ENCODE data around the gene CHDH. TPM values are rescaled to one million over a fixed set of nuclear protein-coding genes. Genes with fewer than 3 reads are reported as not detected.
A peak's percentile ranks its signal among the peaks of the same experiment; 100 is the strongest.

The CHDH gene
- total and polyA plus RNA-seq, 4 donors: 3.2 to 10.2 (median 6.7) TPM

GRCh38 chr3:53795789-53796560 is 50.2 kb downstream of the CHDH start:
- peak in 5 of 6 donors; percentile 50 to 91 (median 57) for DNase-seq (ENCODE audit: low read depth in 4 of 6, low spot score in 6 of 6)
- H3K4me1 ChIP-seq (ENCODE audit: control insufficient read depth, insufficient read depth, low read length): peaks cover 25% of the 10 kb centered on the region
- no peaks in the 10 kb centered on the region for H3K9me3 ChIP-seq (ENCODE audit: control insufficient read depth, insufficient read depth, low read length)
- H3K27me3 ChIP-seq (ENCODE audit: control insufficient read depth, insufficient read depth, low read length): no peaks in the 10 kb centered on the region
- WGBS (ENCODE audit: insufficient coverage): 19% methylated on average over 3 of the region's 12 CpGs
- no peak overlapping the region for H3K27ac ChIP-seq (ENCODE audit: low read depth, low read length)
- peaks cover 11% of the 10 kb centered on the region for H3K36me3 ChIP-seq (ENCODE audit: control insufficient read depth, insufficient read depth, low read length)
- no peak overlapping the region for H3K4me3 ChIP-seq (ENCODE audit: low read depth, low read length)

- no peak for DNase-seq (ENCODE audit: low read depth in 4 of 6, low spot score in 6 of 6)
- Histone ChIP-seq H3K36me3 (ENCODE audit: control insufficient read depth, insufficient read depth, low read length) (peaks cover 6% of the 10 kb centered on the region), H3K4me3 (ENCODE audit: low read depth, low read length) (no peak overlapping the region), H3K27me3 (ENCODE audit: control insufficient read depth, insufficient read depth, low read length) (no peaks in the 10 kb centered on the region), H3K4me1 (ENCODE audit: control insufficient read depth, insufficient read depth, low read length) (peaks cover 22% of the 10 kb centered on the region), H3K9me3 (ENCODE audit: control insufficient read depth, insufficient read depth, low read length) (no peaks in the 10 kb centered on the region), H3K27ac (ENCODE audit: low read depth, low read length) (no peak overlapping the region)
- WGBS (ENCODE audit: insufficient coverage): 77% methylated on average over 3 of the region's 3 CpGs
Observed at GRCh38 chr3:53795176-53795575, 51.0 kb downstream of the CHDH start.

GRCh38 chr3:53794597-53794996 is 51.6 kb downstream of the CHDH start:
- 63% methylated on average over 1 of the region's 3 CpGs for WGBS (ENCODE audit: insufficient coverage)
- Histone ChIP-seq H3K9me3 (ENCODE audit: control insufficient read depth, insufficient read depth, low read length) (no peaks in the 10 kb centered on the region), H3K36me3 (ENCODE audit: control insufficient read depth, insufficient read depth, low read length) (peaks cover 5% of the 10 kb centered on the region), H3K27ac (ENCODE audit: low read depth, low read length) (no peak overlapping the region), H3K27me3 (ENCODE audit: control insufficient read depth, insufficient read depth, low read length) (no peaks in the 10 kb centered on the region), H3K4me3 (ENCODE audit: low read depth, low read length) (no peak overlapping the region), H3K4me1 (ENCODE audit: control insufficient read depth, insufficient read depth, low read length) (peaks cover 25% of the 10 kb centered on the region)
- no peak for DNase-seq (ENCODE audit: low read depth in 4 of 6, low spot score in 6 of 6)

- DNase-seq (ENCODE audit: low read depth in 4 of 6, low spot score in 6 of 6): no peak
- Histone ChIP-seq H3K27ac (ENCODE audit: low read depth, low read length) (no peak overlapping the region), H3K9me3 (ENCODE audit: control insufficient read depth, insufficient read depth, low read length) (no peaks in the 10 kb centered on the region), H3K4me3 (ENCODE audit: low read depth, low read length) (no peak overlapping the region), H3K36me3 (ENCODE audit: control insufficient read depth, insufficient read depth, low read length) (no peaks in the 10 kb centered on the region), H3K27me3 (ENCODE audit: control insufficient read depth, insufficient read depth, low read length) (no peaks in the 10 kb centered on the region), H3K4me1 (ENCODE audit: control insufficient read depth, insufficient read depth, low read length) (peaks cover 32% of the 10 kb centered on the region)
- WGBS (ENCODE audit: insufficient coverage): 87% methylated on average over 3 of the region's 3 CpGs
Observed at GRCh38 chr3:53792866-53793265, 53.4 kb downstream of the CHDH start.

- Histone ChIP-seq H3K4me1 (ENCODE audit: control insufficient read depth, insufficient read depth, low read length) (peaks cover 31% of the 10 kb centered on the region), H3K36me3 (ENCODE audit: control insufficient read depth, insufficient read depth, low read length) (peaks cover 8% of the 10 kb centered on the region), H3K27ac (ENCODE audit: low read depth, low read length) (no peak overlapping the region), H3K9me3 (ENCODE audit: control insufficient read depth, insufficient read depth, low read length) (no peaks in the 10 kb centered on the region), H3K4me3 (ENCODE audit: low read depth, low read length) (no peak overlapping the region), H3K27me3 (ENCODE audit: control insufficient read depth, insufficient read depth, low read length) (no peaks in the 10 kb centered on the region)
- WGBS (ENCODE audit: insufficient coverage): 66% methylated on average over 7 of the region's 7 CpGs
- DNase-seq (ENCODE audit: low read depth in 4 of 6, low spot score in 6 of 6): no peak
Observed at GRCh38 chr3:53791317-53791716, 54.9 kb downstream of the CHDH start.

GRCh38 chr3:53790470-53790869 is 55.7 kb downstream of the CHDH start:
- no peaks in the 10 kb centered on the region for H3K9me3 ChIP-seq (ENCODE audit: control insufficient read depth, insufficient read depth, low read length)
- H3K36me3 ChIP-seq (ENCODE audit: control insufficient read depth, insufficient read depth, low read length): peaks cover 8% of the 10 kb centered on the region
- WGBS (ENCODE audit: insufficient coverage): 100% methylated on average over 3 of the region's 5 CpGs

GRCh38 chr3:53789459-53789858 is 56.8 kb downstream of the CHDH start:
- no peaks in the 10 kb centered on the region for H3K27me3 ChIP-seq (ENCODE audit: control insufficient read depth, insufficient read depth, low read length)
- no peak overlapping the region for H3K27ac ChIP-seq (ENCODE audit: low read depth, low read length)
- no peaks in the 10 kb centered on the region for H3K9me3 ChIP-seq (ENCODE audit: control insufficient read depth, insufficient read depth, low read length)
- DNase-seq (ENCODE audit: low read depth in 4 of 6, low spot score in 6 of 6): no peak
- H3K4me3 ChIP-seq (ENCODE audit: low read depth, low read length): no peak overlapping the region
- 76% methylated on average over 15 of the region's 16 CpGs for WGBS (ENCODE audit: insufficient coverage)
- H3K4me1 ChIP-seq (ENCODE audit: control insufficient read depth, insufficient read depth, low read length): peaks cover 24% of the 10 kb centered on the region
- H3K36me3 ChIP-seq (ENCODE audit: control insufficient read depth, insufficient read depth, low read length): peaks cover 8% of the 10 kb centered on the region

More at GRCh38 chr3:53790470-53790869, 55.7 kb downstream of the CHDH start:
- Histone ChIP-seq H3K27me3 (ENCODE audit: control insufficient read depth, insufficient read depth, low read length) (no peaks in the 10 kb centered on the region), H3K27ac (ENCODE audit: low read depth, low read length) (no peak overlapping the region), H3K4me3 (ENCODE audit: low read depth, low read length) (no peak overlapping the region), H3K4me1 (ENCODE audit: control insufficient read depth, insufficient read depth, low read length) (peaks cover 24% of the 10 kb centered on the region)
- DNase-seq (ENCODE audit: low read depth in 4 of 6, low spot score in 6 of 6): no peak

GRCh38 chr3:53788038-53788437 is 58.2 kb downstream of the CHDH start:
- Histone ChIP-seq H3K4me1 (ENCODE audit: control insufficient read depth, insufficient read depth, low read length) (peaks cover 18% of the 10 kb centered on the region), H3K4me3 (ENCODE audit: low read depth, low read length) (no peak overlapping the region), H3K9me3 (ENCODE audit: control insufficient read depth, insufficient read depth, low read length) (no peaks in the 10 kb centered on the region), H3K27me3 (ENCODE audit: control insufficient read depth, insufficient read depth, low read length) (no peaks in the 10 kb centered on the region), H3K27ac (ENCODE audit: low read depth, low read length) (no peak overlapping the region), H3K36me3 (ENCODE audit: control insufficient read depth, insufficient read depth, low read length) (peaks cover 14% of the 10 kb centered on the region)
- no peak for DNase-seq (ENCODE audit: low read depth in 4 of 6, low spot score in 6 of 6)
- 71% methylated on average over 3 of the region's 5 CpGs for WGBS (ENCODE audit: insufficient coverage)

GRCh38 chr3:53787016-53787415 is 59.2 kb downstream of the CHDH start:
- H3K4me1 ChIP-seq (ENCODE audit: control insufficient read depth, insufficient read depth, low read length): peaks cover 17% of the 10 kb centered on the region
- no peak overlapping the region for H3K4me3 ChIP-seq (ENCODE audit: low read depth, low read length)
- no peaks in the 10 kb centered on the region for H3K9me3 ChIP-seq (ENCODE audit: control insufficient read depth, insufficient read depth, low read length)
- H3K27ac ChIP-seq (ENCODE audit: low read depth, low read length): no peak overlapping the region
- 83% methylated on average over 7 of the region's 9 CpGs for WGBS (ENCODE audit: insufficient coverage)
- H3K27me3 ChIP-seq (ENCODE audit: control insufficient read depth, insufficient read depth, low read length): no peaks in the 10 kb centered on the region
- no peak for DNase-seq (ENCODE audit: low read depth in 4 of 6, low spot score in 6 of 6)
- peaks cover 19% of the 10 kb centered on the region for H3K36me3 ChIP-seq (ENCODE audit: control insufficient read depth, insufficient read depth, low read length)

- 84% methylated on average over 2 of the region's 2 CpGs for WGBS (ENCODE audit: insufficient coverage)
- Histone ChIP-seq H3K9me3 (ENCODE audit: control insufficient read depth, insufficient read depth, low read length) (no peaks in the 10 kb centered on the region), H3K36me3 (ENCODE audit: control insufficient read depth, insufficient read depth, low read length) (peaks cover 13% of the 10 kb centered on the region), H3K4me3 (ENCODE audit: low read depth, low read length) (no peak overlapping the region), H3K27me3 (ENCODE audit: control insufficient read depth, insufficient read depth, low read length) (no peaks in the 10 kb centered on the region), H3K27ac (ENCODE audit: low read depth, low read length) (no peak overlapping the region), H3K4me1 (ENCODE audit: control insufficient read depth, insufficient read depth, low read length) (no peaks in the 10 kb centered on the region)
- no peak for DNase-seq (ENCODE audit: low read depth in 4 of 6, low spot score in 6 of 6)
Observed at GRCh38 chr3:53780806-53781205, 65.4 kb downstream of the CHDH start.
